GM12878 (cell line): ENCODE measurements around the gene RXRG. TPM values are rescaled to one million over a fixed set of nuclear protein-coding genes. Genes with fewer than 3 reads are reported as not detected.

Source experiments
- ATAC-seq: fragments of 200-7000 bp; cut with Tn5 transposase; 3 replicates; pipeline ENCODE4 v1.9.1; 2020; ENCODE audit warnings: mild to moderate bottlenecking, moderate library complexity
- BruUV-seq: library from RNA; stranded (reverse); fragments of 400-500 nt; replicated peaks from 2 replicates; lab custom pipeline; 2021; lab: Mats Ljungman, UMichigan
- CTCF ChIA-PET: fragments of 300-600 bp; sonication (Branson Sonifier 250); formaldehyde crosslinking; extraction: SDS; loops from one replicate; lab custom pipeline; 2021; ENCODE audit warnings: inconsistent platforms; lab: Yijun Ruan, JAX
- POLR2A ChIA-PET: fragments of 350-600 bp; formaldehyde crosslinking; extraction: SDS; loops from one replicate; lab custom pipeline; 2021; ENCODE audit warnings: inconsistent platforms; lab: Charles Lee
- RAD21 ChIA-PET: fragments of 300-600 bp; sonication (Branson Sonifier 250); formaldehyde crosslinking; loops from one replicate; lab custom pipeline; 2023; ENCODE audit warnings: antibody characterized with exemption; ENCODE audit not compliant: unreplicated experiment; lab: Charles Lee
- SMC1A ChIA-PET: fragments of 300-600 bp; sonication (Branson Sonifier 250); formaldehyde crosslinking; loops from one replicate; lab custom pipeline; 2023; ENCODE audit not compliant: unreplicated experiment, uncharacterized antibody; lab: Charles Lee
- DNase-seq: peaks from one replicate; pipeline ENCODE4 v3.0.0-alpha.2; 2011; ENCODE audit warnings: low read depth, low spot score
- FAIRE-seq: peaks from 3 replicates; lab custom pipeline; 2011; peaks lifted over from hg19 to GRCh38; lab: Jason Lieb, UNC
- H2AFZ ChIP-seq: 2 replicates; pipeline ENCODE4 v1.6.0; 2011; ENCODE audit warnings: low read depth, low read length, control low read depth; ENCODE audit not compliant: control insufficient read depth
- H3K27ac ChIP-seq: 2 replicates; pipeline ENCODE4 v1.5.1; 2011; ENCODE audit warnings: control low read depth; ENCODE audit not compliant: control insufficient read depth, insufficient read depth
- H3K27me3 ChIP-seq, 2 experiments: replicated peaks in 1 of 2; 2 replicates each; pipeline versions ENCODE4 v1.6.0 to v1.6.1; 2011; ENCODE audit warnings: low read length in 1 of 2; ENCODE audit not compliant: control insufficient read depth in 2 of 2, insufficient read depth in 2 of 2
- H3K36me3 ChIP-seq, 2 experiments: 2 replicates each; pipeline ENCODE4 v1.5.1; 2011; ENCODE audit warnings: low read length in 1 of 2; ENCODE audit not compliant: control insufficient read depth in 2 of 2, insufficient read depth in 2 of 2
- H3K4me1 ChIP-seq: 2 replicates; pipeline ENCODE4 v1.6.1; 2011; ENCODE audit warnings: mild to moderate bottlenecking, low read length, moderate library complexity, mixed read lengths; ENCODE audit not compliant: control insufficient read depth, insufficient read depth
- H3K4me2 ChIP-seq: 2 replicates; pipeline ENCODE4 v1.6.0; 2011; ENCODE audit warnings: control low read depth; ENCODE audit not compliant: control insufficient read depth, insufficient read depth
- H3K4me3 ChIP-seq: fragments of 200-600 bp; sonication (generic); 2 replicates; pipeline ENCODE4 v1.5.1; 2016
- H3K79me2 ChIP-seq: 2 replicates; pipeline ENCODE4 v1.6.0; 2011; ENCODE audit warnings: low read length; ENCODE audit not compliant: control insufficient read depth, insufficient read depth
- H3K9ac ChIP-seq: 2 replicates; pipeline ENCODE4 v1.8.0; 2011; ENCODE audit warnings: low read length, control low read depth, mixed read lengths; ENCODE audit not compliant: control insufficient read depth, insufficient read depth
- H3K9me3 ChIP-seq: replicated peaks from 3 replicates; pipeline ENCODE4 v1.5.1; 2011; ENCODE audit warnings: mild to moderate bottlenecking, low read length; ENCODE audit not compliant: control insufficient read depth, insufficient read depth
- H4K20me1 ChIP-seq: 2 replicates; pipeline ENCODE4 v1.6.0; 2011; ENCODE audit not compliant: control insufficient read depth, insufficient read depth
- BCLAF1 ChIP-seq: fragments of 450-650 bp; IDR thresholded peaks from 2 replicates; pipeline ENCODE4 v1.6.1; 2017; ENCODE audit warnings: antibody characterized with exemption, mild to moderate bottlenecking, moderate library complexity
- CEBPZ ChIP-seq: fragments of 150-350 bp; IDR thresholded peaks from 2 replicates; pipeline ENCODE4 v1.6.1; 2016; ENCODE audit warnings: low read depth, low read length
- CREB1 ChIP-seq: IDR thresholded peaks from 2 replicates; pipeline ENCODE4 v1.6.1; 2012; ENCODE audit warnings: low read depth, mild to moderate bottlenecking, inconsistent platforms
- EP300 ChIP-seq, 2 experiments: fragments of 150-350 bp in 1 of 2; IDR thresholded peaks; 2 replicates each; pipeline ENCODE4 v1.6.1; 2011 to 2012; ENCODE audit warnings: low read depth in 2 of 2, low read length in 2 of 2, borderline replicate concordance in 1 of 2, improper control_type of control experiment in 1 of 2, inconsistent platforms in 1 of 2; ENCODE audit not compliant: control insufficient read depth in 1 of 2
- ETV6 ChIP-seq, 2 experiments: fragments of 450-650 bp in 1 of 2; IDR thresholded peaks in 1 of 2; conservative IDR thresholded peaks in 1 of 2; 2 replicates each; pipeline ENCODE4 v1.6.1; 2014; ENCODE audit warnings: antibody characterized with exemption in 1 of 2, borderline replicate concordance in 1 of 2, low read depth in 1 of 2, mild to moderate bottlenecking in 1 of 2, moderate library complexity in 1 of 2
- KDM1A ChIP-seq: fragments of 200-600 bp; sonication (generic); IDR thresholded peaks from 2 replicates; pipeline ENCODE4 v1.6.1; 2016; ENCODE audit warnings: borderline replicate concordance
- LARP7 ChIP-seq: fragments of 450-650 bp; IDR thresholded peaks from 2 replicates; pipeline ENCODE4 v1.6.1; 2017; ENCODE audit warnings: mild to moderate bottlenecking
- NR2C1 ChIP-seq: fragments of 450-650 bp; IDR thresholded peaks from 2 replicates; pipeline ENCODE4 v1.6.1; 2017; ENCODE audit warnings: antibody characterized with exemption, mild to moderate bottlenecking, moderate library complexity
- RUNX3 ChIP-seq: IDR thresholded peaks from 2 replicates; pipeline ENCODE4 v1.6.1; 2012; ENCODE audit warnings: low read length, inconsistent platforms
- SMAD1 ChIP-seq: fragments of 450-650 bp; IDR thresholded peaks from 2 replicates; pipeline ENCODE4 v1.6.1; 2018; ENCODE audit warnings: mild to moderate bottlenecking, low read depth; ENCODE audit not compliant: partially characterized antibody
- SPI1 ChIP-seq: IDR thresholded peaks from 2 replicates; pipeline ENCODE4 v1.6.1; 2011; ENCODE audit warnings: low read depth, mild to moderate bottlenecking, low read length, moderate library complexity, borderline replicate concordance; ENCODE audit not compliant: insufficient read depth
- SREBF2 ChIP-seq: IDR thresholded peaks from 2 replicates; pipeline ENCODE4 v1.6.1; 2012; ENCODE audit warnings: mild to moderate bottlenecking, low read length
- SUPT20H ChIP-seq: IDR thresholded peaks from 2 replicates; pipeline ENCODE4 v1.6.1; 2011; ENCODE audit warnings: low read depth, mild to moderate bottlenecking, low read length, moderate library complexity, borderline replicate concordance; ENCODE audit not compliant: control insufficient read depth
- SUZ12 ChIP-seq: fragments of 200-600 bp; sonication (generic); IDR thresholded peaks from one replicate; pipeline ENCODE4 v1.6.1; 2018; ENCODE audit warnings: antibody characterized with exemption, mild to moderate bottlenecking; ENCODE audit not compliant: unreplicated experiment
- TARDBP ChIP-seq: IDR thresholded peaks from 2 replicates; pipeline ENCODE4 v1.6.1; 2016; ENCODE audit warnings: borderline replicate concordance
- TCF3 ChIP-seq: IDR thresholded peaks from 2 replicates; pipeline ENCODE4 v1.6.1; 2012; ENCODE audit warnings: low read depth, mild to moderate bottlenecking, low read length, borderline replicate concordance; ENCODE audit not compliant: insufficient read depth
- YY1 ChIP-seq: IDR thresholded peaks from 2 replicates; pipeline ENCODE4 v1.6.1; 2011; ENCODE audit warnings: low read depth, mild to moderate bottlenecking, low read length
- ZNF622 ChIP-seq: fragments of 450-650 bp; IDR thresholded peaks from 2 replicates; pipeline ENCODE4 v1.6.1; 2017; ENCODE audit warnings: mild to moderate bottlenecking, inconsistent platforms
- WGBS: methylation state at CpG from one replicate; pipeline ENCODE4 v1.1.6; 2016; ENCODE audit warnings: low lambda C conversion rate; ENCODE audit not compliant: insufficient replicate concordance, insufficient coverage; ENCODE audit errors: missing lambda C conversion rate; 5-methylcytosine and 5-hydroxymethylcytosine counted together
- in situ Hi-C: fragments of 300-500 bp; cut with MboI; formaldehyde crosslinking; loops from 9 replicates; pipeline ENCODE4 v1.14.3; 2018; ENCODE audit warnings: mixed read lengths
- intact Hi-C: fragments of 100-400 bp; cut with micrococcal nuclease; formaldehyde crosslinking; loops from one replicate; pipeline ENCODE4 v1.14.2; 2022; ENCODE audit not compliant: unreplicated experiment
- polyA plus RNA-seq, 11 experiments: library from polyadenylated mRNA; depleted of rRNA in 4 of 11; unstranded in 6 of 11; stranded (reverse) in 5 of 11; fragments of >200 nt; fragmentation: Nextera tagmentation in 4 of 11; fragmentation: Illumina TruSeq in 1 of 11; extraction: Ambion mirVana in 4 of 11; extraction: Trizol in 1 of 11; gene quantifications; 1 replicate in 1 of 11; 2 replicates in 10 of 11; pipeline versions ENCODE4 v1.2.1 to v1.2.3, GENCODE V29; 2011 to 2016; ENCODE audit warnings: inconsistent platforms in 2 of 11, missing spikeins in 2 of 11, low read depth in 1 of 11
- total RNA-seq, 4 experiments: library from RNA; depleted of rRNA in 3 of 4; stranded (reverse); fragments of >200 nt in 3 of 4; fragmentation: Illumina TruSeq in 1 of 4; extraction: Trizol in 1 of 4; gene quantifications; 2 replicates each; pipeline versions ENCODE4 v1.2.1 to v1.2.3, GENCODE V29; 2013 to 2021

The RXRG gene
- total and polyA plus RNA-seq, 10 of the 15 experiments (the other 5 are each of a cell fraction or from before 2014, with no cell fraction given), result 0.10 TPM; not detected in 9

GRCh38 chr1:165416876-165417275, 28.1 kb downstream of the RXRG start (continued):
- no peak for TF ChIP-seq CEBPZ
- TF ChIP-seq SUPT20H, result no peak
- no peak for TF ChIP-seq BCLAF1
- no peak for TF ChIP-seq ZNF622
- no peak for TF ChIP-seq CREB1

GRCh38 chr1:165415068-165415467, 29.9 kb downstream of the RXRG start:
- Histone ChIP-seq H4K20me1 (no peaks in the 10 kb centered on the region), H3K4me3 (no peak overlapping the region), H3K36me3 (no peaks in the 10 kb centered on the region), H3K9me3 (no peaks in the 10 kb centered on the region), H2AFZ (no peak overlapping the region), H3K27me3 (peaks cover 2 to 3% of the 10 kb centered on the region in 2 experiments; a peak in 3 of 4 replicates), H3K27ac (no peak overlapping the region), H3K4me1 (no peaks in the 10 kb centered on the region), H3K9ac (no peak overlapping the region), H3K79me2 (no peaks in the 10 kb centered on the region), H3K4me2 (no peak overlapping the region)
- POLR2A ChIA-PET, result no interaction called here
- no peak for ATAC-seq
- 5% methylated on average over 1 of the region's 1 CpG for WGBS
- in situ Hi-C loops (no loop called here), intact Hi-C loops (no loop called here)
- CTCF ChIA-PET, result interaction anchor here (5.8 kb wide), 1 partner anchor 178 kb away, joined by 22 read pairs; no protein-coding TSS in a partner anchor
- FAIRE-seq, result no peak
- RAD21 ChIA-PET, result no interaction called here
- no TSS peak for BruUV-seq
- no peak for DNase-seq
- SMC1A ChIA-PET, result no interaction called here
- TF ChIP-seq SPI1 (no peak), LARP7 (no peak), RUNX3 (no peak), TARDBP (no peak), TCF3 (no peak), ETV6 (conservative IDR thresholded peaks at IDR 0.05 in 1 of 2, IDR thresholded peaks at IDR 0.05 in 1 of 2; ENCODE audit: borderline replicate concordance in 1 of 2, low read depth in 1 of 2) (no peak), NR2C1 (no peak), YY1 (no peak), SUPT20H (no peak), KDM1A (no peak), EP300 (IDR thresholded peaks at IDR 0.05; ENCODE audit: borderline replicate concordance in 1 of 2, control insufficient read depth in 1 of 2, low read depth in 2 of 2, low read length in 2 of 2) (no peak), SUZ12 (no peak), SREBF2 (no peak), SMAD1 (no peak)
